ENCODE measurements around the gene PARD6G. TPM values are rescaled to one million over a fixed set of nuclear protein-coding genes. Genes with fewer than 3 reads are reported as not detected.

Gene PARD6G
- total and polyA plus RNA-seq, 2 of the 8 experiments (the other 6 are each of a cell fraction or from before 2014, with no cell fraction given): 11.3 to 17.9 TPM

- 91% methylated on average over 4 of the region's 4 CpGs; no CpG with 5 or more reads in 1 of the 2 experiments for WGBS, 2 experiments (ENCODE audit: extremely low coverage in 1 of 2, insufficient coverage in 1 of 2, insufficient read length in 1 of 2, insufficient replicate concordance in 2 of 2, low coverage in 1 of 2, low lambda C conversion rate in 2 of 2, missing lambda C conversion rate in 1 of 2)
- TF ChIP-seq NRF1 (IDR thresholded peaks at IDR 0.05; ENCODE audit: low read depth, low read length): no peak
- no peak for TF ChIP-seq GABPA (IDR thresholded peaks at IDR 0.05; ENCODE audit: borderline replicate concordance, insufficient read depth, low read length)
- TF ChIP-seq CBX8 (IDR thresholded peaks at IDR 0.05; ENCODE audit: borderline replicate concordance, low read depth, low read length): no peak
- TF ChIP-seq ZNF274 (IDR thresholded peaks at IDR 0.05; ENCODE audit: borderline replicate concordance, extremely low read depth, low read length): no peak
- no peak for TF ChIP-seq EZH2 (IDR thresholded peaks at IDR 0.05; ENCODE audit: low read depth, low read length, severe bottlenecking)
- TF ChIP-seq POU5F1 (IDR thresholded peaks at IDR 0.05; ENCODE audit: low read depth, low read length): no peak
- TF ChIP-seq RNF2 (IDR thresholded peaks at IDR 0.05; ENCODE audit: borderline replicate concordance, low read depth, low read length, missing control alignments, poor library complexity, severe bottlenecking): no peak
- TF ChIP-seq SIRT6 (IDR thresholded peaks at IDR 0.05; ENCODE audit: low read length): no peak
- TF ChIP-seq ASH2L (IDR thresholded peaks at IDR 0.05; ENCODE audit: low read length): no peak
- no peak for TF ChIP-seq FOSL1 (IDR thresholded peaks at IDR 0.05; ENCODE audit: insufficient read depth, low read depth, low read length)
- no peak for TF ChIP-seq ATF3 (IDR thresholded peaks at IDR 0.05; ENCODE audit: insufficient read depth, low read depth, low read length)
- no peak for TF ChIP-seq CBX5 (IDR thresholded peaks at IDR 0.05; ENCODE audit: low read depth, low read length)
- TF ChIP-seq PHF8 (conservative IDR thresholded peaks at IDR 0.05; ENCODE audit: low read depth, low read length): no peak
- TF ChIP-seq TBP (IDR thresholded peaks at IDR 0.05; ENCODE audit: low read depth, low read length): no peak
Measured at GRCh38 chr18:80225685-80226084, 21.6 kb downstream of the PARD6G start.

More at GRCh38 chr18:80225685-80226084, 21.6 kb downstream of the PARD6G start:
- H3K4me2 ChIP-seq (ENCODE audit: insufficient read depth in 1 of 2, low read depth in 2 of 2, low read length in 2 of 2): no peak overlapping the region
- H3K79me1 ChIP-seq (ENCODE audit: low read depth, low read length): peaks cover 6% of the 10 kb centered on the region; the same call in 1 of the 2 replicates
- no peak overlapping the region for H2AFZ ChIP-seq (ENCODE audit: low read length)
- no peaks in the 10 kb centered on the region for H3K36me3 ChIP-seq (ENCODE audit: control insufficient read depth in 2 of 4, insufficient read depth in 4 of 4, low read length in 3 of 4)
- no peak overlapping the region for H3K18ac ChIP-seq (ENCODE audit: extremely low read depth, low read length)
- H3K27ac ChIP-seq (ENCODE audit: low read depth, low read length): no peak overlapping the region
- H4K91ac ChIP-seq (replicated peaks; ENCODE audit: insufficient read length, low read length): no peak overlapping the region
- no peak overlapping the region for H2BK120ac ChIP-seq (replicated peaks; ENCODE audit: low read depth, low read length)
- H3K79me2 ChIP-seq (ENCODE audit: control insufficient read depth in 1 of 2, insufficient read depth in 2 of 2, low read length in 2 of 2): no peaks in the 10 kb centered on the region; a peak in 1 of 4 replicates
- H3K56ac ChIP-seq (replicated peaks; ENCODE audit: insufficient read length, low read depth, low read length): no peak overlapping the region
- H4K20me1 ChIP-seq (replicated peaks in 1 of 2; ENCODE audit: control insufficient read depth in 1 of 2, insufficient read depth in 2 of 2, low read length in 2 of 2): peaks cover 3 to 7% of the 10 kb centered on the region in 2 experiments
- no peak overlapping the region for H2BK12ac ChIP-seq (ENCODE audit: low read depth, low read length)
- ChIA-PET CTCF (ENCODE audit: partially characterized antibody) (interaction anchor here (0.8 to 2.5 kb wide), 5 partner anchors 17 to 67 kb away, joined by 3 to 14 read pairs (median 3); no protein-coding TSS in a partner anchor), POLR2A (ENCODE audit: partially characterized antibody) (no interaction called here)
- H2AK5ac ChIP-seq (ENCODE audit: low read depth, low read length): no peak overlapping the region
- no peak overlapping the region for H4K5ac ChIP-seq (ENCODE audit: insufficient read length, low read depth, low read length)
- no peak overlapping the region for H3K4me3 ChIP-seq (ENCODE audit: extremely low read depth in 1 of 4, insufficient read depth in 2 of 4, low read depth in 3 of 4, low read length in 4 of 4)
- H2BK5ac ChIP-seq (ENCODE audit: low read depth, low read length): no peak overlapping the region
- FAIRE-seq: no peak
- H3K9ac ChIP-seq (replicated peaks in 1 of 4; ENCODE audit: extremely low read depth in 1 of 4, low read depth in 3 of 4, low read length in 3 of 4): no peak overlapping the region
- H4K8ac ChIP-seq (ENCODE audit: extremely low read depth, insufficient read depth, low read length): no peak overlapping the region
- no peak for DNase-seq (ENCODE audit: low read depth in 1 of 2, low spot score in 2 of 2)
- H2BK20ac ChIP-seq (ENCODE audit: low read length): no peak overlapping the region
- H2BK15ac ChIP-seq (ENCODE audit: low read length): no peak overlapping the region
- no peak overlapping the region for H3K14ac ChIP-seq (ENCODE audit: insufficient read length)
- no peaks in the 10 kb centered on the region for H3K27me3 ChIP-seq (replicated peaks in 1 of 4; ENCODE audit: control insufficient read depth in 3 of 4, extremely low read depth in 1 of 4, insufficient read depth in 3 of 4, low read length in 3 of 4)
- H3K23me2 ChIP-seq (ENCODE audit: low read depth, low read length): no peaks in the 10 kb centered on the region
- H3K4ac ChIP-seq (replicated peaks; ENCODE audit: insufficient read length, low read depth, low read length): no peak overlapping the region
- no peak overlapping the region for H3K23ac ChIP-seq (ENCODE audit: insufficient read length)
- H3K9me3 ChIP-seq (ENCODE audit: insufficient read depth in 2 of 2, low read depth in 1 of 2, low read length in 1 of 2): no peaks in the 10 kb centered on the region
- peaks cover 0 to 6% (median 2%) of the 10 kb centered on the region in 4 experiments; a peak in 5 of 7 replicates for H3K4me1 ChIP-seq (replicated peaks in 1 of 4; ENCODE audit: control insufficient read depth in 3 of 4, insufficient read depth in 4 of 4, low read length in 3 of 4)

All from H1 (cell line).